ENCODE measurements around the gene PWWP2B.
A peak's percentile ranks its signal among the peaks of the same experiment; 100 is the strongest.
"Not testable (repeated sequence)": the region's sequence is repeated elsewhere in the genome, so short reads cannot be mapped to it uniquely, and the experiment has no call there.

The PWWP2B gene

GRCh38 chr10:132374176-132374575, 22.8 kb upstream of the PWWP2B start:
- DNase-seq (ENCODE audit: low read depth) = no peak
- no peak for TF ChIP-seq CTCF (conservative IDR thresholded peaks at IDR 0.05; ENCODE audit: low read depth, low read length)
- no peak overlapping the region for H3K4me3 ChIP-seq (ENCODE audit: low read depth, low read length)

GRCh38 chr10:132374612-132375011, 22.4 kb upstream of the PWWP2B start:
- no peak for DNase-seq (ENCODE audit: low read depth)
- H3K4me3 ChIP-seq (ENCODE audit: low read depth, low read length) = no peak overlapping the region
- no peak for TF ChIP-seq CTCF (conservative IDR thresholded peaks at IDR 0.05; ENCODE audit: low read depth, low read length)

- TF ChIP-seq CTCF (conservative IDR thresholded peaks at IDR 0.05; ENCODE audit: low read depth, low read length) = no peak
- no peak for DNase-seq (ENCODE audit: low read depth)
- no peak overlapping the region for H3K4me3 ChIP-seq (ENCODE audit: low read depth, low read length)
These were observed 21.7 kb upstream of the PWWP2B start for GRCh38 chr10:132375116-132375794.

GRCh38 chr10:132375795-132376297, 21.2 kb upstream of the PWWP2B start:
- no peak for DNase-seq (ENCODE audit: low read depth)
- TF ChIP-seq CTCF (conservative IDR thresholded peaks at IDR 0.05; ENCODE audit: low read depth, low read length) = no peak
- H3K4me3 ChIP-seq (ENCODE audit: low read depth, low read length) = no peak overlapping the region

GRCh38 chr10:132376394-132376851, 20.6 kb upstream of the PWWP2B start:
- no peak for TF ChIP-seq CTCF (conservative IDR thresholded peaks at IDR 0.05; ENCODE audit: low read depth, low read length)
- peak; percentile 19 for DNase-seq (ENCODE audit: low read depth)
- H3K4me3 ChIP-seq (ENCODE audit: low read depth, low read length) = no peak overlapping the region

GRCh38 chr10:132377326-132377725, 19.7 kb upstream of the PWWP2B start:
- no peak for DNase-seq (ENCODE audit: low read depth)
- TF ChIP-seq CTCF (conservative IDR thresholded peaks at IDR 0.05; ENCODE audit: low read depth, low read length) = no peak
- H3K4me3 ChIP-seq (ENCODE audit: low read depth, low read length) = no peak overlapping the region

GRCh38 chr10:132379026-132379425, 18.0 kb upstream of the PWWP2B start:
- not testable (repeated sequence) for DNase-seq (ENCODE audit: low read depth)

GRCh38 chr10:132380986-132381385, 16.0 kb upstream of the PWWP2B start:
- H3K4me3 ChIP-seq (ENCODE audit: low read depth, low read length); DNase-seq (ENCODE audit: low read depth): not testable (repeated sequence)

More at GRCh38 chr10:132379026-132379425, 18.0 kb upstream of the PWWP2B start:
- H3K4me3 ChIP-seq (ENCODE audit: low read depth, low read length) = not testable (repeated sequence)
